ENCODE measurements around the gene NEURL2. TPM values are rescaled to one million over a fixed set of nuclear protein-coding genes. Genes with fewer than 3 reads are reported as not detected.
"Not testable (repeated sequence)": the region's sequence is repeated elsewhere in the genome, so short reads cannot be mapped to it uniquely, and the experiment has no call there.

NEURL2 gene
- polyA plus RNA-seq, 3 donors: 8.8 to 10.2 (median 10.1) TPM

- DNase-seq: peak; percentile 99
Observed at GRCh38 chr20:45880988-45881788, 9.8 kb downstream of the NEURL2 start, which contains the start of gene ZSWIM1. Gene ZSWIM1 (plus strand): TSS chr20:45881227. CDS start chr20:45882593, 1,366 bp downstream.

- no peak for DNase-seq
Observed at GRCh38 chr20:45878076-45878761, 12.8 kb downstream of the NEURL2 start.

- no peak for DNase-seq
Observed at GRCh38 chr20:45874576-45874975, 16.4 kb downstream of the NEURL2 start.

- DNase-seq: not testable (repeated sequence)
Observed at GRCh38 chr20:45874104-45874481, 16.9 kb downstream of the NEURL2 start.

GRCh38 chr20:45873409-45874103 lies 17.5 kb downstream of the NEURL2 start:
- DNase-seq: no peak

GRCh38 chr20:45872626-45873025 lies 18.4 kb downstream of the NEURL2 start:
- no peak for DNase-seq

- DNase-seq: no peak
Observed at GRCh38 chr20:45867819-45868176, 23.2 kb downstream of the NEURL2 start.

GRCh38 chr20:45867136-45867818 lies 23.7 kb downstream of the NEURL2 start:
- no peak for DNase-seq

GRCh38 chr20:45866454-45866853 lies 24.6 kb downstream of the NEURL2 start:
- no peak for DNase-seq

GRCh38 chr20:45863543-45864470 lies 27.2 kb downstream of the NEURL2 start:
- DNase-seq: no peak

- no peak for DNase-seq
Observed at GRCh38 chr20:45861221-45862075, 29.6 kb downstream of the NEURL2 start.

GRCh38 chr20:45860560-45861220 lies 30.3 kb downstream of the NEURL2 start:
- DNase-seq: no peak

- DNase-seq: peak; percentile 52
Observed at GRCh38 chr20:45859916-45860315, 31.1 kb downstream of the NEURL2 start.

GRCh38 chr20:45857882-45858216 lies 33.2 kb downstream of the NEURL2 start:
- no peak for DNase-seq

GRCh38 chr20:45857114-45857881 lies 33.7 kb downstream of the NEURL2 start, which contains the start of the genes ACOT8 and ZSWIM3:
Gene ACOT8 (minus strand): TSS chr20:45857392. CDS start chr20:45857315, 77 bp downstream.
Gene ZSWIM3 (plus strand): TSS chr20:45857614. CDS start chr20:45857826, 212 bp downstream.
- peak; percentile 100 for DNase-seq

- DNase-seq: no peak
Observed at GRCh38 chr20:45853484-45853883, 37.5 kb downstream of the NEURL2 start.

- DNase-seq: no peak
Observed at GRCh38 chr20:45852326-45852725, 38.7 kb downstream of the NEURL2 start.

- no peak for DNase-seq
Observed at GRCh38 chr20:45851501-45851900, 39.5 kb downstream of the NEURL2 start.
